ENCODE results near the gene ALG2.
"Not testable (repeated sequence)": the region's sequence is repeated elsewhere in the genome, so short reads cannot be mapped to it uniquely, and the experiment has no call there.

- not testable (repeated sequence) for TF ChIP-seq POLR2A, CTCF (IDR thresholded peaks at IDR 0.05)
Measured at GRCh38 chr9:99237849-99238248, 16.1 kb upstream of the ALG2 start.
